DOHH2 (cell line): ENCODE measurements around the gene EML1.

Experiments
- H3F3A ChIP-seq: fragments of 200-600 bp; sonication (generic), shearing (Covaris generic); 2 replicates; pipeline ENCODE4 v1.6.0; 2016; ENCODE audit warnings: antibody characterized with exemption, mild to moderate bottlenecking; ENCODE audit not compliant: control insufficient read depth, insufficient read depth
- H3K27ac ChIP-seq: fragments of 200-600 bp; sonication (generic); 2 replicates; pipeline ENCODE4 v1.5.1; 2014; ENCODE audit warnings: low read depth, mild to moderate bottlenecking, low read length, moderate library complexity
- H3K27me3 ChIP-seq: fragments of 200-600 bp; sonication (generic); 2 replicates; pipeline ENCODE4 v1.6.1; 2014; ENCODE audit warnings: mild to moderate bottlenecking, low read length, mixed read lengths; ENCODE audit not compliant: control insufficient read depth
- H3K36me3 ChIP-seq: fragments of 200-600 bp; sonication (generic); 2 replicates; pipeline ENCODE4 v1.6.1; 2014; ENCODE audit warnings: mild to moderate bottlenecking, low read length, moderate library complexity, mixed read lengths; ENCODE audit not compliant: control insufficient read depth
- H3K4me1 ChIP-seq: fragments of 200-600 bp; sonication (generic); 2 replicates; pipeline ENCODE4 v1.6.1; 2014; ENCODE audit warnings: mild to moderate bottlenecking, low read length, mixed read lengths; ENCODE audit not compliant: control insufficient read depth
- H3K4me2 ChIP-seq: fragments of 200-600 bp; sonication (generic); 2 replicates; pipeline ENCODE4 v1.6.0; 2014; ENCODE audit warnings: mild to moderate bottlenecking, low read length, moderate library complexity
- H3K4me3 ChIP-seq: fragments of 200-600 bp; sonication (generic); 2 replicates; pipeline ENCODE4 v1.5.1; 2014; ENCODE audit warnings: mild to moderate bottlenecking, low read length, mixed read lengths
- H3K79me2 ChIP-seq: fragments of 200-600 bp; sonication (generic); 2 replicates; pipeline ENCODE4 v1.6.1; 2014; ENCODE audit warnings: mild to moderate bottlenecking, low read length, mixed read lengths; ENCODE audit not compliant: control insufficient read depth
- H3K9me2 ChIP-seq: fragments of 200-600 bp; sonication (generic); replicated peaks from 2 replicates; pipeline ENCODE4 v1.6.1; 2014; ENCODE audit warnings: mild to moderate bottlenecking, low read length, mixed read lengths; ENCODE audit not compliant: control insufficient read depth
- H3K9me3 ChIP-seq: fragments of 200-600 bp; sonication (generic); 2 replicates; pipeline ENCODE4 v1.6.1; 2014; ENCODE audit warnings: antibody characterized with exemption, low read length, mixed read lengths; ENCODE audit not compliant: control insufficient read depth, insufficient read depth
- H4K20me1 ChIP-seq: fragments of 200-600 bp; sonication (generic); 2 replicates; pipeline ENCODE4 v1.6.0; 2014; ENCODE audit warnings: low read depth, mild to moderate bottlenecking, antibody characterized with exemption, low read length, moderate library complexity; ENCODE audit not compliant: control insufficient read depth, insufficient read depth
- EZH2phosphoT487 ChIP-seq: fragments of 200-600 bp; sonication (generic); IDR thresholded peaks from 2 replicates; pipeline ENCODE4 v1.6.1; 2017; ENCODE audit warnings: borderline replicate concordance, mild to moderate bottlenecking, antibody characterized with exemption, low read length, moderate library complexity, mixed read lengths
- TF ChIP-seq, protein P1 (sequence below): fragments of 200-600 bp; sonication (generic); IDR thresholded peaks from one replicate; pipeline ENCODE4 v1.5.1; 2014; ENCODE audit warnings: antibody characterized with exemption, mild to moderate bottlenecking, low read depth, low read length; ENCODE audit not compliant: poor library complexity, severe bottlenecking

The EML1 gene

GRCh38 chr14:99753225-99754140, 39.7 kb upstream of the EML1 start:
- H3K4me3 ChIP-seq = no peak overlapping the region
- TF ChIP-seq EZH2phosphoT487 = no peak
- TF ChIP-seq, protein P1, sequence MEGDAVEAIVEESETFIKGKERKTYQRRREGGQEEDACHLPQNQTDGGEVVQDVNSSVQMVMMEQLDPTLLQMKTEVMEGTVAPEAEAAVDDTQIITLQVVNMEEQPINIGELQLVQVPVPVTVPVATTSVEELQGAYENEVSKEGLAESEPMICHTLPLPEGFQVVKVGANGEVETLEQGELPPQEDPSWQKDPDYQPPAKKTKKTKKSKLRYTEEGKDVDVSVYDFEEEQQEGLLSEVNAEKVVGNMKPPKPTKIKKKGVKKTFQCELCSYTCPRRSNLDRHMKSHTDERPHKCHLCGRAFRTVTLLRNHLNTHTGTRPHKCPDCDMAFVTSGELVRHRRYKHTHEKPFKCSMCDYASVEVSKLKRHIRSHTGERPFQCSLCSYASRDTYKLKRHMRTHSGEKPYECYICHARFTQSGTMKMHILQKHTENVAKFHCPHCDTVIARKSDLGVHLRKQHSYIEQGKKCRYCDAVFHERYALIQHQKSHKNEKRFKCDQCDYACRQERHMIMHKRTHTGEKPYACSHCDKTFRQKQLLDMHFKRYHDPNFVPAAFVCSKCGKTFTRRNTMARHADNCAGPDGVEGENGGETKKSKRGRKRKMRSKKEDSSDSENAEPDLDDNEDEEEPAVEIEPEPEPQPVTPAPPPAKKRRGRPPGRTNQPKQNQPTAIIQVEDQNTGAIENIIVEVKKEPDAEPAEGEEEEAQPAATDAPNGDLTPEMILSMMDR = no peak
- H3F3A ChIP-seq = no peaks in the 10 kb centered on the region
- no peak overlapping the region for H3K27ac ChIP-seq
- no peaks in the 10 kb centered on the region for H4K20me1 ChIP-seq
- H3K79me2 ChIP-seq = no peaks in the 10 kb centered on the region
- H3K36me3 ChIP-seq = no peaks in the 10 kb centered on the region
- H3K9me2 ChIP-seq = no peaks in the 10 kb centered on the region
- peaks cover 33% of the 10 kb centered on the region for H3K27me3 ChIP-seq
- H3K9me3 ChIP-seq = no peaks in the 10 kb centered on the region
- no peak overlapping the region for H3K4me2 ChIP-seq
- H3K4me1 ChIP-seq = no peaks in the 10 kb centered on the region

- Histone ChIP-seq H3K79me2 (no peaks in the 10 kb centered on the region), H3K4me1 (no peaks in the 10 kb centered on the region), H3K9me3 (no peaks in the 10 kb centered on the region), H3F3A (no peaks in the 10 kb centered on the region), H4K20me1 (no peaks in the 10 kb centered on the region), H3K4me3 (no peak overlapping the region), H3K4me2 (no peak overlapping the region), H3K36me3 (no peaks in the 10 kb centered on the region), H3K27me3 (peaks cover 33% of the 10 kb centered on the region), H3K9me2 (no peaks in the 10 kb centered on the region), H3K27ac (no peak overlapping the region)
- no peak for TF ChIP-seq EZH2phosphoT487
- TF ChIP-seq, protein P1 = no peak
Observed at GRCh38 chr14:99754141-99755067, 38.8 kb upstream of the EML1 start.

DNA sequence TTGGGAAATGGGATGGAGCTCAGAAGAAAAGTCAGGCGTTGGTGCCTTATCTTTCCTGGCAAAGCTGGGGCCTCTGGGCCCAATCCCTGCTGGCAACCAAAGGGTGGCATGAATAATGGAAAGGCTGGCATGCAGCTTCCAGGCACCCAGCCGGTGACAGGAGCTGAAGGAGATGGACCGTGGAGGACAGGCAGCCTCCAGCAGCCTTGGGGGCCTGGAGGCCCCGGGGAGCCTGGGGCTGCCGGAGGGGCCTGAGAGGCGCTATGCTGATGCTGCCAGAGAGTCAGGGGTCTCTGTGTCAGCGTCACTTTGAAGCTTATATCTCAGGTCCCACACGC, 38.2 kb upstream of the EML1 start:
- TF ChIP-seq, protein P1 = no peak
- no peak for TF ChIP-seq EZH2phosphoT487
- Histone ChIP-seq H3K4me3 (no peak overlapping the region), H4K20me1 (no peaks in the 10 kb centered on the region), H3K27me3 (peaks cover 33% of the 10 kb centered on the region), H3F3A (no peaks in the 10 kb centered on the region), H3K4me2 (no peak overlapping the region), H3K9me3 (no peaks in the 10 kb centered on the region), H3K9me2 (no peaks in the 10 kb centered on the region), H3K27ac (no peak overlapping the region), H3K36me3 (no peaks in the 10 kb centered on the region), H3K4me1 (no peaks in the 10 kb centered on the region), H3K79me2 (no peaks in the 10 kb centered on the region)
